Lung (tissue), 12 donors: Measurements from ENCODE around the gene GSDME. TPM values are rescaled to one million over a fixed set of nuclear protein-coding genes. Genes with fewer than 3 reads are reported as not detected.

Experiments
- ATAC-seq: fragments of 200-7000 bp; cut with Tn5 transposase; one replicate; pipeline ENCODE4 v1.9.1; 2020; ENCODE audit warnings: moderate number of reproducible peaks; ENCODE audit not compliant: insufficient read depth, low FRiP score
- DNase-seq, 3 donors: peaks; one replicate each; pipeline ENCODE4 v3.0.0-alpha.2; 2013 to 2017
- H3K27ac ChIP-seq, 2 donors: one replicate each; pipeline ENCODE4 v1.5.1; 2013; ENCODE audit warnings: mild to moderate bottlenecking in 2 of 2, moderate library complexity in 2 of 2, control low read depth in 1 of 2, inconsistent platforms in 1 of 2, low read depth in 1 of 2, low read length in 1 of 2
- H3K27me3 ChIP-seq, 3 donors: one replicate each; pipeline ENCODE4 v1.5.1; 2013; ENCODE audit warnings: low read length in 2 of 3; ENCODE audit not compliant: control insufficient read depth in 3 of 3, insufficient read depth in 3 of 3
- H3K36me3 ChIP-seq, 4 donors: one replicate each; pipeline ENCODE4 v1.5.1; 2013; ENCODE audit warnings: low read length in 4 of 4, mild to moderate bottlenecking in 1 of 4, moderate library complexity in 1 of 4; ENCODE audit not compliant: control insufficient read depth in 4 of 4, insufficient read depth in 4 of 4
- H3K4me1 ChIP-seq, 5 donors: one replicate each; pipeline ENCODE4 v1.5.1; 2013; ENCODE audit warnings: low read length in 5 of 5, mild to moderate bottlenecking in 2 of 5, moderate library complexity in 1 of 5; ENCODE audit not compliant: control insufficient read depth in 5 of 5, insufficient read depth in 5 of 5
- H3K4me3 ChIP-seq: one replicate; pipeline ENCODE4 v1.5.1; 2013; ENCODE audit warnings: mild to moderate bottlenecking, control low read depth, moderate library complexity
- H3K9ac ChIP-seq, 2 donors: one replicate each; pipeline ENCODE4 v1.5.1; 2013; ENCODE audit warnings: low read length in 2 of 2, control low read depth in 1 of 2; ENCODE audit not compliant: insufficient read depth in 1 of 2
- H3K9me3 ChIP-seq, 4 donors: one replicate each; pipeline ENCODE4 v1.5.1; 2013; ENCODE audit warnings: low read length in 3 of 4, mild to moderate bottlenecking in 1 of 4, moderate library complexity in 1 of 4; ENCODE audit not compliant: control insufficient read depth in 4 of 4, insufficient read depth in 3 of 4
- CTCF ChIP-seq: IDR thresholded peaks from 2 replicates; pipeline ENCODE4 v1.5.1; 2012; ENCODE audit warnings: mild to moderate bottlenecking; ENCODE audit errors: control extremely low read depth, extremely low read depth
- WGBS, 2 donors: extraction: QIAGEN DNeasy Blood & Tissue Kit; methylation state at CpG; one replicate each; pipeline ENCODE4 v1.1.7; 2013; 5-methylcytosine and 5-hydroxymethylcytosine counted together
- polyA plus RNA-seq, 2 donors: library from polyadenylated mRNA; stranded (reverse); fragments of 200-250 nt; gene quantifications; one replicate each; pipeline ENCODE4 v1.2.1, GENCODE V29; 2013
- total RNA-seq, 2 donors: library from RNA; depleted of rRNA in 1 of 2; stranded (reverse); fragments of >200 nt in 1 of 2; gene quantifications; one replicate each; pipeline ENCODE4 v1.2.1, GENCODE V29; 2014 to 2021
- donor health status: control.
- donor health status: control.
- donor health status: Bipolar disorder and iron deficiency.
- donor health status: healthy.
- donor health status: DM: yes; HTN: yes; CAD: no.

Gene GSDME
- total and polyA plus RNA-seq, 4 donors, result 3.0 to 16.6 (median 11.4) TPM

- Histone ChIP-seq H3K4me3 (no peak overlapping the region), H3K9me3 (peaks cover 0 to 1% (median 0%) of the 10 kb centered on the region in 4 donors), H3K27me3 (no peaks in the 10 kb centered on the region), H3K36me3 (peaks cover 0 to 3% (median 0%) of the 10 kb centered on the region in 4 donors), H3K27ac (no peak overlapping the region), H3K4me1 (peaks cover 0 to 1% (median 0%) of the 10 kb centered on the region in 5 donors), H3K9ac (no peak overlapping the region)
- ATAC-seq (no peak), DNase-seq (no peak)
- no peak for TF ChIP-seq CTCF
These were observed 23.0 kb downstream of the GSDME start for GRCh38 chr7:24734306-24734705.

GRCh38 chr7:24733414-24734060 is 23.7 kb downstream of the GSDME start:
- H3K4me3 ChIP-seq, result no peak overlapping the region
- WGBS, 2 donors, result 67 to 73% methylated on average over 2 of the region's 2 CpGs
- ATAC-seq, result no peak
- DNase-seq, result no peak
- TF ChIP-seq CTCF, result no peak
- H3K9me3 ChIP-seq, result peaks cover 0 to 1% (median 0%) of the 10 kb centered on the region in 4 donors
- H3K9ac ChIP-seq, result no peak overlapping the region
- no peak overlapping the region for H3K27ac ChIP-seq
- peaks cover 0 to 3% (median 0%) of the 10 kb centered on the region in 4 donors for H3K36me3 ChIP-seq
- H3K27me3 ChIP-seq, result no peaks in the 10 kb centered on the region
- peaks cover 0 to 7% (median 0%) of the 10 kb centered on the region in 5 donors for H3K4me1 ChIP-seq

GRCh38 chr7:24732646-24733413 is 24.4 kb downstream of the GSDME start:
- ATAC-seq (no peak), DNase-seq (no peak)
- no peak overlapping the region for H3K27ac ChIP-seq
- no peak overlapping the region for H3K9ac ChIP-seq
- no peak overlapping the region for H3K4me3 ChIP-seq
- peaks cover 0 to 7% (median 0%) of the 10 kb centered on the region in 5 donors for H3K4me1 ChIP-seq
- H3K9me3 ChIP-seq, result peaks cover 0 to 1% (median 0%) of the 10 kb centered on the region in 4 donors
- no peak for TF ChIP-seq CTCF
- H3K36me3 ChIP-seq, result peaks cover 0 to 3% (median 0%) of the 10 kb centered on the region in 4 donors
- WGBS, 2 donors, result 73 to 88% methylated on average over 4 of the region's 4 CpGs
- no peaks in the 10 kb centered on the region for H3K27me3 ChIP-seq
